IMR-90 (cell line): Measurements from ENCODE around the gene PCGF3.

Source experiments
- ELK1 ChIP-seq: fragments of 150-350 bp; IDR thresholded peaks from 2 replicates; pipeline ENCODE4 v1.6.1; 2016; ENCODE audit warnings: low read depth, mild to moderate bottlenecking, low read length, moderate library complexity, borderline replicate concordance
- FOS ChIP-seq: fragments of 150-350 bp; IDR thresholded peaks from 2 replicates; pipeline ENCODE4 v1.6.1; 2016; ENCODE audit warnings: low read depth, low read length
- POLR2A ChIP-seq: IDR thresholded peaks from 2 replicates; pipeline ENCODE4 v1.6.1; 2012; ENCODE audit warnings: mild to moderate bottlenecking, low read depth, low read length
- RAD21 ChIP-seq: IDR thresholded peaks from 2 replicates; pipeline ENCODE4 v1.6.1; 2012; ENCODE audit warnings: low read length, improper control_type of control experiment
- RFX5 ChIP-seq: IDR thresholded peaks from 2 replicates; pipeline ENCODE4 v1.8.0; 2012; ENCODE audit warnings: low read depth, mild to moderate bottlenecking, low read length, moderate library complexity
- SMC3 ChIP-seq: fragments of 150-350 bp; IDR thresholded peaks from 2 replicates; pipeline ENCODE4 v1.6.1; 2016; ENCODE audit warnings: low read depth, mild to moderate bottlenecking, antibody characterized with exemption, low read length, moderate library complexity
- TF ChIP-seq, protein P1 (sequence below): conservative IDR thresholded peaks from 2 replicates; pipeline ENCODE4 v1.5.1; 2012; ENCODE audit warnings: mild to moderate bottlenecking, low read depth, low read length, improper control_type of control experiment

GRCh38 chr4:801436-802124 lies 95.9 kb downstream of the PCGF3 start:
- TF ChIP-seq RAD21: no peak
- TF ChIP-seq, protein P1, sequence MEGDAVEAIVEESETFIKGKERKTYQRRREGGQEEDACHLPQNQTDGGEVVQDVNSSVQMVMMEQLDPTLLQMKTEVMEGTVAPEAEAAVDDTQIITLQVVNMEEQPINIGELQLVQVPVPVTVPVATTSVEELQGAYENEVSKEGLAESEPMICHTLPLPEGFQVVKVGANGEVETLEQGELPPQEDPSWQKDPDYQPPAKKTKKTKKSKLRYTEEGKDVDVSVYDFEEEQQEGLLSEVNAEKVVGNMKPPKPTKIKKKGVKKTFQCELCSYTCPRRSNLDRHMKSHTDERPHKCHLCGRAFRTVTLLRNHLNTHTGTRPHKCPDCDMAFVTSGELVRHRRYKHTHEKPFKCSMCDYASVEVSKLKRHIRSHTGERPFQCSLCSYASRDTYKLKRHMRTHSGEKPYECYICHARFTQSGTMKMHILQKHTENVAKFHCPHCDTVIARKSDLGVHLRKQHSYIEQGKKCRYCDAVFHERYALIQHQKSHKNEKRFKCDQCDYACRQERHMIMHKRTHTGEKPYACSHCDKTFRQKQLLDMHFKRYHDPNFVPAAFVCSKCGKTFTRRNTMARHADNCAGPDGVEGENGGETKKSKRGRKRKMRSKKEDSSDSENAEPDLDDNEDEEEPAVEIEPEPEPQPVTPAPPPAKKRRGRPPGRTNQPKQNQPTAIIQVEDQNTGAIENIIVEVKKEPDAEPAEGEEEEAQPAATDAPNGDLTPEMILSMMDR: no peak
- TF ChIP-seq ELK1: no peak
- no peak for TF ChIP-seq FOS
- TF ChIP-seq POLR2A: no peak
- no peak for TF ChIP-seq SMC3
- no peak for TF ChIP-seq RFX5
